Measurements from ENCODE around the gene LRBA.

GRCh38 chr4:150976478-150977118 is 38.5 kb downstream of the LRBA start:
- TF ChIP-seq IRF2 (CRISPR knock-in tag; IDR thresholded peaks at IDR 0.05; ENCODE audit: borderline replicate concordance, low read depth) (no peak), CTCF (IDR thresholded peaks at IDR 0.05) (no peak), FOXJ3 (CRISPR knock-in tag; IDR thresholded peaks at IDR 0.05; ENCODE audit: borderline replicate concordance) (no peak), CDX4 (CRISPR knock-in tag; IDR thresholded peaks at IDR 0.05; ENCODE audit: borderline replicate concordance) (no peak), USF1 (CRISPR knock-in tag; IDR thresholded peaks at IDR 0.05) (no peak), KAT7 (CRISPR knock-in tag; IDR thresholded peaks at IDR 0.05; ENCODE audit: borderline replicate concordance) (no peak), GTF2I (CRISPR knock-in tag; conservative IDR thresholded peaks at IDR 0.05) (no peak), NR3C1 (CRISPR knock-in tag; conservative IDR thresholded peaks at IDR 0.05; ENCODE audit: low read depth) (no peak), HMGXB4 (CRISPR knock-in tag; IDR thresholded peaks at IDR 0.05) (no peak), SMAD3 (CRISPR knock-in tag; IDR thresholded peaks at IDR 0.05; ENCODE audit: borderline replicate concordance) (no peak), SP1 (CRISPR knock-in tag; conservative IDR thresholded peaks at IDR 0.05) (no peak)
